Breast epithelium (tissue), 4 donors: Measurements from ENCODE around the gene ACVR2B. TPM values are rescaled to one million over a fixed set of nuclear protein-coding genes. Genes with fewer than 3 reads are reported as not detected.

Experiments
- DNase-seq, 2 donors: peaks; one replicate each; pipeline ENCODE4 v3.0.0-alpha.2; 2019; ENCODE audit warnings: low spot score in 2 of 2
- H3K27ac ChIP-seq, 2 donors: fragments of 200-600 bp; sonication (generic) in 1 of 2; one replicate each; pipeline ENCODE4 v1.5.1; 2016 to 2019; ENCODE audit warnings: mild to moderate bottlenecking in 1 of 2
- H3K27me3 ChIP-seq, 2 donors: fragments of 200-600 bp; sonication (generic) in 1 of 2; one replicate each; pipeline versions ENCODE4 v1.5.1 to v1.6.0; 2017 to 2019; ENCODE audit warnings: control low read depth in 1 of 2, mild to moderate bottlenecking in 1 of 2
- H3K36me3 ChIP-seq: fragments of 200-600 bp; one replicate; pipeline ENCODE4 v1.5.1; 2019
- H3K4me1 ChIP-seq, 2 donors: fragments of 200-600 bp; sonication (generic); one replicate each; pipeline ENCODE4 v1.5.1; 2016 to 2019; ENCODE audit warnings: control low read depth in 1 of 2
- H3K4me3 ChIP-seq, 3 donors: fragments of 200-600 bp; sonication (generic); 1 replicate in 2 of 3; 2 replicates in 1 of 3; pipeline ENCODE4 v1.5.1; 2016 to 2019; ENCODE audit warnings: mild to moderate bottlenecking in 3 of 3, moderate library complexity in 2 of 3
- H3K9me3 ChIP-seq, 2 donors: fragments of 200-600 bp; sonication (generic) in 1 of 2; one replicate each; pipeline ENCODE4 v1.5.1; 2016 to 2019; ENCODE audit warnings: control low read depth in 1 of 2
- CTCF ChIP-seq, 3 donors: fragments of 450-650 bp; IDR thresholded peaks; one replicate each; pipeline ENCODE4 v1.5.1; 2016 to 2017; ENCODE audit warnings: antibody characterized with exemption in 3 of 3, mild to moderate bottlenecking in 3 of 3, moderate library complexity in 3 of 3
- POLR2A ChIP-seq: fragments of 450-650 bp; IDR thresholded peaks from one replicate; pipeline ENCODE4 v1.6.1; 2016; ENCODE audit warnings: antibody characterized with exemption, mild to moderate bottlenecking, moderate library complexity
- POLR2AphosphoS5 ChIP-seq, 3 donors: sonication (generic); formaldehyde crosslinking; IDR thresholded peaks; one replicate each; pipeline ENCODE4 v1.6.1; 2017; ENCODE audit warnings: antibody characterized with exemption in 3 of 3
- intact Hi-C: fragments of 100-400 bp; cut with DNase I; formaldehyde crosslinking; loops from one replicate; pipeline ENCODE4 v1.15.1; 2023; ENCODE audit warnings: low total_unique reads
- total RNA-seq, 3 donors: library from RNA; depleted of rRNA; stranded (reverse); fragments of >200 nt; gene quantifications; one replicate each; pipeline ENCODE4 v1.1.0, GENCODE V29; 2016

The ACVR2B gene
- total RNA-seq, 3 donors from 2014 or later = 4.0 to 10.7 (median 10.2) TPM

GRCh38 chr3:38487323-38487722 is 33.6 kb downstream of the ACVR2B start:
- Histone ChIP-seq H3K36me3 (no peaks in the 10 kb centered on the region), H3K9me3 (no peaks in the 10 kb centered on the region), H3K27ac (no peak overlapping the region), H3K4me3 (no peak overlapping the region), H3K27me3 (no peaks in the 10 kb centered on the region), H3K4me1 (no peaks in the 10 kb centered on the region)
- intact Hi-C loops = no loop called here
- no peak for DNase-seq
- TF ChIP-seq CTCF (IDR thresholded peaks at IDR 0.05) = no peak
- no peak for TF ChIP-seq POLR2AphosphoS5 (IDR thresholded peaks at IDR 0.05)
- TF ChIP-seq POLR2A = no peak

- H3K9me3 ChIP-seq = no peaks in the 10 kb centered on the region
- H3K4me1 ChIP-seq = no peaks in the 10 kb centered on the region
- H3K27me3 ChIP-seq = no peaks in the 10 kb centered on the region
- intact Hi-C loops = no loop called here
- no peaks in the 10 kb centered on the region for H3K36me3 ChIP-seq
- no peak overlapping the region for H3K27ac ChIP-seq
- no peak for DNase-seq
- H3K4me3 ChIP-seq = no peak overlapping the region
- TF ChIP-seq CTCF (IDR thresholded peaks at IDR 0.05) (no peak), POLR2A (no peak), POLR2AphosphoS5 (IDR thresholded peaks at IDR 0.05) (no peak)
Measured at GRCh38 chr3:38488949-38489348, 35.3 kb downstream of the ACVR2B start.

GRCh38 chr3:38489766-38490165 is 36.1 kb downstream of the ACVR2B start:
- no peak for DNase-seq
- Histone ChIP-seq H3K4me1 (no peaks in the 10 kb centered on the region), H3K4me3 (no peak overlapping the region), H3K27me3 (no peaks in the 10 kb centered on the region), H3K9me3 (no peaks in the 10 kb centered on the region), H3K27ac (no peak overlapping the region), H3K36me3 (no peaks in the 10 kb centered on the region)
- intact Hi-C loops = no loop called here
- TF ChIP-seq CTCF (IDR thresholded peaks at IDR 0.05) = no peak
- TF ChIP-seq POLR2A = no peak
- TF ChIP-seq POLR2AphosphoS5 (IDR thresholded peaks at IDR 0.05) = no peak

GRCh38 chr3:38490281-38491030 is 36.8 kb downstream of the ACVR2B start:
- TF ChIP-seq POLR2AphosphoS5 (IDR thresholded peaks at IDR 0.05) = no peak
- no peak for TF ChIP-seq CTCF (IDR thresholded peaks at IDR 0.05)
- no peak for TF ChIP-seq POLR2A
- Histone ChIP-seq H3K9me3 (no peaks in the 10 kb centered on the region), H3K4me3 (no peak overlapping the region), H3K4me1 (no peaks in the 10 kb centered on the region), H3K27me3 (no peaks in the 10 kb centered on the region), H3K27ac (no peak overlapping the region), H3K36me3 (no peaks in the 10 kb centered on the region)
- no peak for DNase-seq
- intact Hi-C loops = no loop called here

- no peaks in the 10 kb centered on the region for H3K27me3 ChIP-seq
- H3K27ac ChIP-seq = no peak overlapping the region
- no peak for DNase-seq
- no peak overlapping the region for H3K4me3 ChIP-seq
- H3K36me3 ChIP-seq = no peaks in the 10 kb centered on the region
- no peaks in the 10 kb centered on the region for H3K9me3 ChIP-seq
- intact Hi-C loops = no loop called here
- H3K4me1 ChIP-seq = no peaks in the 10 kb centered on the region
- no peak for TF ChIP-seq POLR2AphosphoS5 (IDR thresholded peaks at IDR 0.05)
- no peak for TF ChIP-seq CTCF (IDR thresholded peaks at IDR 0.05)
Measured at GRCh38 chr3:38491215-38491614, 37.5 kb downstream of the ACVR2B start.
